MV-4-11 (cell line): ENCODE results near the gene USP43.
"Not testable (repeated sequence)": the region's sequence is repeated elsewhere in the genome, so short reads cannot be mapped to it uniquely, and the experiment has no call there.

Source experiments
- DNase-seq: peaks from one replicate; lab custom pipeline; 2025; lab: John Stamatoyannopoulos, UW

USP43 gene

GRCh38 chr17:9644910-9645751 lies at the start of gene USP43:
TSS of gene USP43 (plus strand) at chr17:9645517. CDS start at chr17:9645633, 116 bp downstream.
- peak; percentile 30 for DNase-seq

- not testable (repeated sequence) for DNase-seq
Observed at GRCh38 chr17:9597638-9598037, 47.7 kb upstream of the USP43 start.

GRCh38 chr17:9598661-9599060 lies 46.7 kb upstream of the USP43 start:
- DNase-seq: no peak

GRCh38 chr17:9604583-9604982 lies 40.7 kb upstream of the USP43 start:
- DNase-seq: not testable (repeated sequence)

- no peak for DNase-seq
Observed at GRCh38 chr17:9606453-9606852, 38.9 kb upstream of the USP43 start.

- DNase-seq: not testable (repeated sequence)
Observed at GRCh38 chr17:9607058-9607457, 38.3 kb upstream of the USP43 start.

GRCh38 chr17:9611557-9611956 lies 33.8 kb upstream of the USP43 start:
- DNase-seq: no peak

- no peak for DNase-seq
Observed at GRCh38 chr17:9612006-9612405, 33.3 kb upstream of the USP43 start.

GRCh38 chr17:9615486-9615885 lies 29.8 kb upstream of the USP43 start:
- DNase-seq: peak; percentile 7

- DNase-seq: no peak
Observed at GRCh38 chr17:9622961-9623360, 22.4 kb upstream of the USP43 start.

GRCh38 chr17:9628509-9628908 lies 16.8 kb upstream of the USP43 start:
- no peak for DNase-seq

- DNase-seq: no peak
Observed at GRCh38 chr17:9632741-9633140, 12.6 kb upstream of the USP43 start.

- no peak for DNase-seq
Observed at GRCh38 chr17:9635340-9635739, 10.0 kb upstream of the USP43 start.

- no peak for DNase-seq
Observed at GRCh38 chr17:9636501-9636900, 8.8 kb upstream of the USP43 start.

GRCh38 chr17:9640388-9640787 lies 4.9 kb upstream of the USP43 start:
- DNase-seq: not testable (repeated sequence)

GRCh38 chr17:9643611-9644010 lies 1.7 kb upstream of the USP43 start:
- no peak for DNase-seq

GRCh38 chr17:9645851-9646545 lies 681 bp downstream of the USP43 start:
- no peak for DNase-seq

GRCh38 chr17:9646546-9646885 lies 1.2 kb downstream of the USP43 start:
- DNase-seq: no peak

- no peak for DNase-seq
Observed at GRCh38 chr17:9647014-9647413, 1.7 kb downstream of the USP43 start.

- peak; percentile 8 for DNase-seq
Observed at GRCh38 chr17:9648521-9649110, 3.3 kb downstream of the USP43 start.

GRCh38 chr17:9658593-9659211 lies 13.4 kb downstream of the USP43 start:
- no peak for DNase-seq

GRCh38 chr17:9661027-9661426 lies 15.7 kb downstream of the USP43 start:
- no peak for DNase-seq

- not testable (repeated sequence) for DNase-seq
Observed at GRCh38 chr17:9663511-9663910, 18.2 kb downstream of the USP43 start.
